Measurements from ENCODE around the gene TMTC4.
"Not testable (repeated sequence)": the region's sequence is repeated elsewhere in the genome, so short reads cannot be mapped to it uniquely, and the experiment has no call there.

DNA sequence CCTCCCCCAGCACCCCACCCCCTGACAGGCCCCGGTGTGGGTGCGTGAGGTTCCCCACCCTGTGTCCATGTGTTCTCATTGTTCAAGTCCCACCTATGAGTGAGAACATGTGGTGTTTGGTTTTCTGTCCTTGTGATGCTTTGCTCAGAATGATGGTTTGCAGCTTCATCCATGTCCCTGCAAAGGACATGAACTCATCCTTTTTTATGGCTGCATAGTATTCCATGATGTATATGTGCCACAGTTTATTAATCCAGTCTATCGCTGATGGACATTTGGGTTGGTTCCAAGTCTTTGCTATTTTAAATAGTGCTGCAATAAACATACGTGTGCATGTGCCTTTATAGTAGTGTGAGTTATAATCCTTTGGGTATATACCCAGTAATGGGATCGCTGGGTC, 2.5 kb upstream of the TMTC4 start:
- not testable (repeated sequence) for TF ChIP-seq POLR2A (IDR thresholded peaks at IDR 0.05; ENCODE audit: low read length); GATA1 (IDR thresholded peaks at IDR 0.05; ENCODE audit: low read depth, low read length)

All from erythroblast (primary cell).